Heart left ventricle (tissue), 16 donors: ENCODE results near the gene C1QTNF1. TPM values are rescaled to one million over a fixed set of nuclear protein-coding genes. Genes with fewer than 3 reads are reported as not detected.
A peak's percentile ranks its signal among the peaks of the same experiment; 100 is the strongest.

Source experiments
- ATAC-seq, 4 donors: fragments of 200-7000 bp; cut with Tn5 transposase; one replicate each; pipeline ENCODE4 v1.9.1; 2020 to 2022; ENCODE audit warnings: moderate library complexity in 4 of 4, mild to moderate bottlenecking in 3 of 4, moderate number of reproducible peaks in 1 of 4
- DNase-seq, 5 donors: peaks; one replicate each; pipeline ENCODE4 v3.0.0-alpha.2; 2020
- H3K27ac ChIP-seq, 12 donors: fragments of 200-600 bp; sonication (generic) in 4 of 12; one replicate each; pipeline versions ENCODE4 v1.5.0 to v1.8.0; 2016 to 2022; ENCODE audit warnings: mild to moderate bottlenecking in 2 of 12
- H3K27me3 ChIP-seq, 9 donors: fragments of 200-600 bp; sonication (generic) in 2 of 9; one replicate each; pipeline versions ENCODE4 v1.5.1 to v1.8.0; 2016 to 2022; ENCODE audit warnings: mild to moderate bottlenecking in 3 of 9
- H3K36me3 ChIP-seq, 9 donors: fragments of 200-600 bp; sonication (generic) in 2 of 9; one replicate each; pipeline versions ENCODE4 v1.5.0 to v1.8.0; 2018 to 2022; ENCODE audit warnings: mild to moderate bottlenecking in 2 of 9
- H3K4me1 ChIP-seq, 12 donors: fragments of 200-600 bp; sonication (generic) in 4 of 12; one replicate each; pipeline versions ENCODE4 v1.5.0 to v1.8.0; 2016 to 2022; ENCODE audit warnings: mild to moderate bottlenecking in 3 of 12
- H3K4me3 ChIP-seq, 12 donors: fragments of 200-600 bp; sonication (generic) in 4 of 12; one replicate each; pipeline versions ENCODE4 v1.5.0 to v1.8.0; 2017 to 2022; ENCODE audit warnings: mild to moderate bottlenecking in 9 of 12, moderate library complexity in 4 of 12
- H3K9me3 ChIP-seq, 12 donors: fragments of 200-600 bp; sonication (generic) in 4 of 12; one replicate each; pipeline versions ENCODE4 v1.5.0 to v1.8.0; 2016 to 2022; ENCODE audit warnings: mild to moderate bottlenecking in 1 of 12
- POLR2A ChIP-seq, 2 donors: fragments of 450-650 bp; IDR thresholded peaks; one replicate each; pipeline ENCODE4 v1.6.1; 2017; ENCODE audit warnings: antibody characterized with exemption in 2 of 2, mild to moderate bottlenecking in 2 of 2, moderate library complexity in 2 of 2
- WGBS, 4 donors: extraction: QIAGEN DNeasy Blood & Tissue Kit in 2 of 4; methylation state at CpG; one replicate each; pipeline versions ENCODE4 v1.1.5 to v1.1.7; 2013 to 2018; 5-methylcytosine and 5-hydroxymethylcytosine counted together
- intact Hi-C, 10 donors: fragments of 100-400 bp; cut with DNase I; formaldehyde crosslinking; loops; one replicate each; pipeline versions ENCODE4 v1.11.1 to v1.14.2; 2022
- polyA plus RNA-seq, 2 donors: library from polyadenylated mRNA; stranded (reverse); fragments of 200-250 nt; gene quantifications; one replicate each; pipeline ENCODE4 v1.2.3, GENCODE V29; 2013
- total RNA-seq, 9 donors: library from RNA; depleted of rRNA in 2 of 9; stranded (reverse); fragments of >200 nt in 2 of 9; fragmentation: NEBNext Ultra II Directional in 3 of 9; extraction: Animal tissue kit (Norgen Biotek cat#: 25700) in 3 of 9; gene quantifications; one replicate each; pipeline versions ENCODE4 v1.1.0 to v1.2.4, GENCODE V29; 2016 to 2023
- TF ChIP-seq, protein P1 (sequence below), 12 donors: fragments of 200-600 bp; sonication (generic) in 4 of 12; IDR thresholded peaks; one replicate each; pipeline versions ENCODE4 v1.5.0 to v1.8.0; 2018 to 2022; ENCODE audit warnings: antibody characterized with exemption in 12 of 12, mild to moderate bottlenecking in 5 of 12
- donor health status: ischemic (EF 13 %, LVEDD 7.1; RV severe dilation, severe dysfunction).
- donor health status: healthy with polysubstance abuse.
- donor health status: DM: no; HTN: yes; CAD: no.
- donor health status: DM: no; HTN: no; CAD: no.
- donor health status: ischemic (EF 25% LVEDD 6.9; RV normal size, moderate dysfunction).
- donor health status: ischemic (EF 25% LVEDD 5.7; RV mildly dilated, moderate dysfunction).
- donor health status: healthy.
- donor health status: DM: yes; HTN: yes; CAD: no.
- donor health status: ischemic (EF 35%, LVEDD 5.7; RV mildly dilated, moderate dysfunction).
- donor health status: nonischemic (EF 11% LVEDD 7.7; RV severe dilation, severe dysfunction).
- donor health status: DM: yes; HTN: yes; CAD: no.
- donor health status: PGD.
- donor health status: ischemic (EF 29% LVEDD 5.4; RV normal size, mild dysfunction).
- donor health status: nonischemic (EF 23%, LVEDD 6.1; RV moderate dilation, normal function).

The C1QTNF1 gene
- total and polyA plus RNA-seq, 11 donors: 37.0 to 406 (median 85.5) TPM

DNA sequence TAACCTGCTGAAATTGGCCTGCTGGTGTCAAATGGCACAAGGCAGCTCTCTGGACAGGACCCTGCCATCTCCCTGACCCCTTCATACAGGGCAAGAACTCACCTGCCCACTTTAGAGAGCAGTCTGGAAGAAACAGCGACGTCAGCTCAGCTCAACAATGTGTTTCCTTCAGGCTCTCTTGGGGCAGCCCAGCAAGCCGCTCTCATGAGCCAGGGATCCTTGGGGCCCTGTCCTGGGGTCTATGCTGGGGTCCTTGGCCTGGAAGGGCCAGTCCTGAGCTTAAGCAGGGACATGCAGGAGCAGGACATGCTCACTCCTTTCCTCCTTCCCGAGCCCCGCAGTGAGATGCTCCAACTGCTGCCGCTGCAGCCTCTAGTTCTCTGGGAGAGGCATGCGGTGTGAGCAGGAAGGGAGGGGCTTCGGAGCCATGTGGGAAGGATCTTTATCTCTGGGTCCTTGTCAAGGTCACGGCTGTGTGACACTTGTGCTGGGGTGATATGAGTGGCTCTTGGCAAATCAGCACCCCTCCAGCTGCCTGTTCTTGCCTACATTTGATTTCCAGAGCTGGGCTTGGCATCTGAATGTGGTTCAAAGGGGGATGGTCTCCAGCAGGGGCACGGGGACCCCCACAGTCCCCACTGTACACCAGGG lies 3.4 kb downstream of the C1QTNF1 start:
- ATAC-seq: peak in 3 of 4 donors; percentile 5 to 14 (median 8)
- intact Hi-C loops: loop anchor here in 2 of 10 donors (10.0 kb wide), 2 partner anchors 57 to 367 kb away; no protein-coding TSS in a partner anchor
- peaks cover 4 to 71% (median 60%) of the 10 kb centered on the region in 12 donors for H3K4me1 ChIP-seq
- peak overlapping the region; percentile 33 to 93 (median 89) for H3K27ac ChIP-seq
- H3K36me3 ChIP-seq: no peaks in the 10 kb centered on the region
- H3K9me3 ChIP-seq: no peaks in the 10 kb centered on the region
- peaks cover 0 to 28% (median 0%) of the 10 kb centered on the region in 9 donors for H3K27me3 ChIP-seq
- WGBS, 4 donors: 3 to 14% (median 9%) methylated on average over 8 to 10 of the region's 10 CpGs
- TF ChIP-seq, protein P1, sequence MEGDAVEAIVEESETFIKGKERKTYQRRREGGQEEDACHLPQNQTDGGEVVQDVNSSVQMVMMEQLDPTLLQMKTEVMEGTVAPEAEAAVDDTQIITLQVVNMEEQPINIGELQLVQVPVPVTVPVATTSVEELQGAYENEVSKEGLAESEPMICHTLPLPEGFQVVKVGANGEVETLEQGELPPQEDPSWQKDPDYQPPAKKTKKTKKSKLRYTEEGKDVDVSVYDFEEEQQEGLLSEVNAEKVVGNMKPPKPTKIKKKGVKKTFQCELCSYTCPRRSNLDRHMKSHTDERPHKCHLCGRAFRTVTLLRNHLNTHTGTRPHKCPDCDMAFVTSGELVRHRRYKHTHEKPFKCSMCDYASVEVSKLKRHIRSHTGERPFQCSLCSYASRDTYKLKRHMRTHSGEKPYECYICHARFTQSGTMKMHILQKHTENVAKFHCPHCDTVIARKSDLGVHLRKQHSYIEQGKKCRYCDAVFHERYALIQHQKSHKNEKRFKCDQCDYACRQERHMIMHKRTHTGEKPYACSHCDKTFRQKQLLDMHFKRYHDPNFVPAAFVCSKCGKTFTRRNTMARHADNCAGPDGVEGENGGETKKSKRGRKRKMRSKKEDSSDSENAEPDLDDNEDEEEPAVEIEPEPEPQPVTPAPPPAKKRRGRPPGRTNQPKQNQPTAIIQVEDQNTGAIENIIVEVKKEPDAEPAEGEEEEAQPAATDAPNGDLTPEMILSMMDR (IDR thresholded peaks at IDR 0.05): no peak
- peak in 1 of 2 donors; percentile 14 for TF ChIP-seq POLR2A (IDR thresholded peaks at IDR 0.05)
- peak in 3 of 5 donors; percentile 55 to 71 (median 67) for DNase-seq
- H3K4me3 ChIP-seq: peak overlapping the region in 10 of 12 donors; percentile 17 to 85 (median 70)

DNA sequence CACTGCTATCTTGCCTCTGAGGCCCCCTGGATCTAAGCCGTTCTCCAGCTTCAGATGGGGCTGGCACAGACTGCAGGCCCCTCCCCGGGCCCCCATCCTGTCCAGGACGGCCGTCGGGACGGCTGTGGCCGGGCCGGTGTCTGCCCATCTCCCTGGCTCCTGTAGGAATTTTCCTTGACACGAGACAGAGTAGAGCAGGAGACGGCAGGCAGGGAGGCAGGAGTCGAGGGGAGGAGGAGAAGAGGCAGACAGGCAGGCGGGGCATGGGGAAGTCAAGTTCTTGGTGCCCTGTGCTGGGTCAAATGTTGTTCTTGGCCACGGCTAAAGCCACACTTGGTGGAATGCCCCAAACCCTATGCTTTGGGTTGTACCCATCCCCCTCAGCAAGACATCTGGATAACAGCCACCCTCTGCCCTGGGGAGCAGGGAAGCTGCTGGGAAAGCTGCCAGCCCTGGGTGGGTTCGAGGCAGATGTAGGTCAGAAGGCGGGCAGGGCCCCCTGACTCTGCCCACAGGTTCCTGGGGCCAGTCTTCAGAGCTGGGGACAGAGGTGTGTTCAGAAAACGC lies 4.0 kb downstream of the C1QTNF1 start:
- 18 to 22% (median 20%) methylated on average over 16 of the region's 16 CpGs for WGBS, 4 donors
- no peaks in the 10 kb centered on the region for H3K36me3 ChIP-seq
- ATAC-seq: peak in 2 of 4 donors; percentile 3 to 17
- peak overlapping the region; percentile 36 to 93 (median 89) for H3K27ac ChIP-seq
- TF ChIP-seq POLR2A (IDR thresholded peaks at IDR 0.05): no peak
- TF ChIP-seq, protein P1 (IDR thresholded peaks at IDR 0.05): no peak
- peaks cover 0 to 25% (median 0%) of the 10 kb centered on the region in 9 donors for H3K27me3 ChIP-seq
- H3K9me3 ChIP-seq: no peaks in the 10 kb centered on the region
- intact Hi-C loops: loop anchor here in 2 of 10 donors (10.0 kb wide), 2 partner anchors 57 to 367 kb away; no protein-coding TSS in a partner anchor
- H3K4me1 ChIP-seq: peaks cover 4 to 65% (median 55%) of the 10 kb centered on the region in 12 donors
- peak in 2 of 5 donors; percentile 48 to 61 for DNase-seq
- H3K4me3 ChIP-seq: peak overlapping the region in 8 of 12 donors; percentile 21 to 85 (median 74)

DNA sequence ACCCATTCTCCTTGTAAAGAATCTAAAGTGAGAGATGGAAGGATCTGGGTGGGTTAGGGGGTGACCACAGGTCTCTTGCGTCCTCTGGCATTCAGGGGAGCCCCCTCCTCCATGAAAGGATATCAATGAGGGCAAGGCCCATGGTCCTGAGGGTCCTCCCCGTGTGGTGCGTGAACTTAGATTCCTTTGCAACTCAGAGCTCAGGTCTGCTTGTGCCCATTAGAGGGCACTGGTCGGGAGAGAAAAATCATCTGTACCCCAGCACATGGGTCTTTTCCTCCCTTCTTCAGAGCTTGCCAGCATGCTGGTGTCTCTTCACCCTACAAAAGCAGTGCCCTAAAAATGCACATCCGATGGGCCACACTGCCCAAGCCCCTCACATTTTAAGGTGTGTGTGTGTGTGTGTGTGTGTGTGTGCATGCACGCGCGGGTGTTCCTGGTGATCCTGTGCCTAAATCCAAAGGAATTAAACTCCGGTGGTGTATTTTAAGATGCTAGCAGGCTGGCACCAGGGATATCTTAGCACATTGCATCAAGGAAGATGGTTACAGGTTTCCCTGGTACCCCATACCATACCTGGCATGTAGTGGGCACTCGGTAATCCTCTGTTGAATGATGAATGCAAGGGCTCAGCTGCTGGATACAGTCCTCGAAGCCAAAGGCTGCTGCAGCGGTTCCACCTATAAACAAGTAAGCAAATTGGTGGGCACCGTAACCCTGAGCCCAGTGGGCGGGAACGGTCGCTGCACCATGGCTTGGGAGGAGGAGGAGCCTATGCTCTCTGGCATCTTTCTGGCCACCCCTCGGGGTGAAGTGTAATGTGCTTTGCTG lies 4.7 kb downstream of the C1QTNF1 start:
- intact Hi-C loops: loop anchor here in 2 of 10 donors (10.0 kb wide), 2 partner anchors 56 to 366 kb away; no protein-coding TSS in a partner anchor
- Histone ChIP-seq H3K27ac (peak overlapping the region in 10 of 12 donors; percentile 74 to 93 (median 90)), H3K36me3 (no peaks in the 10 kb centered on the region), H3K4me3 (no peak overlapping the region), H3K9me3 (no peaks in the 10 kb centered on the region), H3K27me3 (peaks cover 0 to 21% (median 0%) of the 10 kb centered on the region in 9 donors), H3K4me1 (peaks cover 4 to 65% (median 50%) of the 10 kb centered on the region in 12 donors)
- DNase-seq: peak in 2 of 5 donors; percentile 22 to 49
- TF ChIP-seq, protein P1 (IDR thresholded peaks at IDR 0.05): peak in 4 of 12 donors; percentile 11 to 27 (median 21)
- TF ChIP-seq POLR2A (IDR thresholded peaks at IDR 0.05): no peak
- no peak for ATAC-seq
- WGBS, 4 donors: 80 to 85% (median 84%) methylated on average over 15 to 17 of the region's 17 CpGs
